PFSK-1 (cell line): Measurements from ENCODE around the gene AMMECR1L. TPM values are rescaled to one million over a fixed set of nuclear protein-coding genes. Genes with fewer than 3 reads are reported as not detected.
"Not testable (repeated sequence)": the region's sequence is repeated elsewhere in the genome, so short reads cannot be mapped to it uniquely, and the experiment has no call there.

ENCODE experiments used
- FOXP2 ChIP-seq: optimal IDR thresholded peaks from 2 replicates; pipeline ENCODE3; 2011; ENCODE audit warnings: borderline replicate concordance, control low read depth, inconsistent platforms; ENCODE audit not compliant: insufficient read depth; ENCODE audit errors: extremely low read length, extremely low read depth
- POLR2AphosphoS5 ChIP-seq: IDR thresholded peaks from 2 replicates; pipeline ENCODE4 v1.6.1; 2012; ENCODE audit warnings: low read depth, mild to moderate bottlenecking, control low read depth, low read length, moderate library complexity
- SIN3A ChIP-seq: IDR thresholded peaks from 2 replicates; pipeline ENCODE4 v1.6.1; 2012; ENCODE audit warnings: mild to moderate bottlenecking, low read length, moderate library complexity, borderline replicate concordance; ENCODE audit not compliant: insufficient read depth
- TAF1 ChIP-seq: IDR thresholded peaks from 2 replicates; pipeline ENCODE4 v1.6.1; 2012; ENCODE audit warnings: low read length, control low read depth, borderline replicate concordance; ENCODE audit not compliant: insufficient read depth
- polyA plus RNA-seq: library from polyadenylated mRNA; unstranded; fragments of >200 nt; gene quantifications from one replicate; pipeline ENCODE4 v1.2.1, GENCODE V29; 2012; ENCODE audit warnings: low read depth, missing spikeins; ENCODE audit not compliant: insufficient read length
- TF ChIP-seq, protein P1 (sequence below), 2 experiments: IDR thresholded peaks; 2 replicates each; pipeline versions ENCODE4 v1.6.1 to v1.8.0; 2011 to 2012; ENCODE audit warnings: low read depth in 2 of 2, low read length in 2 of 2, control low read depth in 1 of 2, inconsistent platforms in 1 of 2, mild to moderate bottlenecking in 1 of 2, moderate library complexity in 1 of 2; ENCODE audit not compliant: insufficient read depth in 1 of 2

AMMECR1L gene
- polyA plus RNA-seq, result 22.3 TPM

DNA sequence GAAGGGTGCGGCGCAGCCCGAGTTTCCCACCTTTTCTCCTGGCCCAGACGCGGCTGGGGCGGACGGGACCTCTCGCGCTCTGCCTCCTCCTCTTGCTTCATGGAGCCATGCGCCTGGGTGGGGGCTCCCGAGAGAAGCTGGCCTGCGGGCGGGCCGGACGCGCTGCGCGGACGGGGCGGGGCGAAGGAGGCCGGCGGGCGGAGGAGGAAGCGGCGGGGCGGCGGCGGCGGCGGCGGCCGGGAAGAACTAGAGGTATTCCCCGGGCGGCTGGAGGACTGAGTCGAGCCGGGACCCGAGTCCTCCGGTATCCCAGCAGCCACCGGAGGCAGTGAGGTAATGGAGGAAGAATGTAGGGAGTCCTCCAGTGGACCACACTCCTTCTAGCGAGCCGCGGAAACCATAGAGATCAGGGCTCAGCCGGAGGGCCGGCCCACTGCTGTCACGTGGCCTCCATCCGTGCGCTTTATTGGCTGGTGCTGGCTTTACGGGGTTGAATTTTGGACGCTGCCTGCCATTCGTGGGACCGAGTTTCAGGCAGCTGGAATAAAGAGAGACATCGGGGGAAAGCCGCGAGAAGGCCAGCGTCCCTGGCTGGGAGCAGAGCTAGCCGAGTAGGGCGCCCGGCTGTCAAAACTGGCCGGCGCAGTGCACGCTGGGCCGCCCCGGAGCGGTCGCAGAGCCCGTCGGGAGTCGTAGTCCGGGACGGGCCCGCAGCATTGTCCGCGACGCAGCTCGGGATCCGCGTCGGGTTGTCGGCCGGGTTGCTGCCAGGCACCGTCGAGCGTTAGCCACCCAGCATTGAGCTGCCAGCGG is at the start of gene AMMECR1L:
TSS of gene AMMECR1L (minus strand) at position 177 of the 813 bp plus-strand sequence. CDS start 11,722 bp downstream, outside the sequence.
- not testable (repeated sequence) for TF ChIP-seq POLR2AphosphoS5, SIN3A
- TF ChIP-seq, protein P1, sequence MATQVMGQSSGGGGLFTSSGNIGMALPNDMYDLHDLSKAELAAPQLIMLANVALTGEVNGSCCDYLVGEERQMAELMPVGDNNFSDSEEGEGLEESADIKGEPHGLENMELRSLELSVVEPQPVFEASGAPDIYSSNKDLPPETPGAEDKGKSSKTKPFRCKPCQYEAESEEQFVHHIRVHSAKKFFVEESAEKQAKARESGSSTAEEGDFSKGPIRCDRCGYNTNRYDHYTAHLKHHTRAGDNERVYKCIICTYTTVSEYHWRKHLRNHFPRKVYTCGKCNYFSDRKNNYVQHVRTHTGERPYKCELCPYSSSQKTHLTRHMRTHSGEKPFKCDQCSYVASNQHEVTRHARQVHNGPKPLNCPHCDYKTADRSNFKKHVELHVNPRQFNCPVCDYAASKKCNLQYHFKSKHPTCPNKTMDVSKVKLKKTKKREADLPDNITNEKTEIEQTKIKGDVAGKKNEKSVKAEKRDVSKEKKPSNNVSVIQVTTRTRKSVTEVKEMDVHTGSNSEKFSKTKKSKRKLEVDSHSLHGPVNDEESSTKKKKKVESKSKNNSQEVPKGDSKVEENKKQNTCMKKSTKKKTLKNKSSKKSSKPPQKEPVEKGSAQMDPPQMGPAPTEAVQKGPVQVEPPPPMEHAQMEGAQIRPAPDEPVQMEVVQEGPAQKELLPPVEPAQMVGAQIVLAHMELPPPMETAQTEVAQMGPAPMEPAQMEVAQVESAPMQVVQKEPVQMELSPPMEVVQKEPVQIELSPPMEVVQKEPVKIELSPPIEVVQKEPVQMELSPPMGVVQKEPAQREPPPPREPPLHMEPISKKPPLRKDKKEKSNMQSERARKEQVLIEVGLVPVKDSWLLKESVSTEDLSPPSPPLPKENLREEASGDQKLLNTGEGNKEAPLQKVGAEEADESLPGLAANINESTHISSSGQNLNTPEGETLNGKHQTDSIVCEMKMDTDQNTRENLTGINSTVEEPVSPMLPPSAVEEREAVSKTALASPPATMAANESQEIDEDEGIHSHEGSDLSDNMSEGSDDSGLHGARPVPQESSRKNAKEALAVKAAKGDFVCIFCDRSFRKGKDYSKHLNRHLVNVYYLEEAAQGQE (IDR thresholded peaks at IDR 0.05; ENCODE audit: insufficient read depth in 1 of 2, low read depth in 2 of 2, low read length in 2 of 2), result not testable (repeated sequence)

DNA sequence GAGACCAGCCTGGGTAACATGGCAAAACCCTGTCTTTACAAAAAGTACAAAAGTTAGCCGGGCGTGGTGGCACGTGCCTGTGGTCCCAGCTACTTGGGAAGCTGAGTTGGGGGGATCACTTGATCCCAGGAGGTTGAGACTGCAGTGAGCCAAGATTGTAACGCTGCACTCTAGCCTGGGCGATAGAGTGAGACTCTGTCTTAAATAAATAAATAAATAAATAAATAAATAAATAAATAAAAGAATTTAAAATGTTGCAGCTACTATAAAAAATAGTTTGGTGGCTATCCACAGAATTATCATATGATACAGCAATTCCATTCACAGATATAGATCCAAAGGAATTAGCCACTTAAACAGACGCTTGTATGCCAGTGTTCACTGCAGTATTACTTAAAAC is 49.6 kb upstream of the AMMECR1L start:
- no peak for TF ChIP-seq SIN3A
- no peak for TF ChIP-seq TAF1
- TF ChIP-seq POLR2AphosphoS5, result no peak
- TF ChIP-seq, protein P1 (IDR thresholded peaks at IDR 0.05; ENCODE audit: insufficient read depth in 1 of 2, low read depth in 2 of 2, low read length in 2 of 2), result no peak
- no peak for TF ChIP-seq FOXP2

DNA sequence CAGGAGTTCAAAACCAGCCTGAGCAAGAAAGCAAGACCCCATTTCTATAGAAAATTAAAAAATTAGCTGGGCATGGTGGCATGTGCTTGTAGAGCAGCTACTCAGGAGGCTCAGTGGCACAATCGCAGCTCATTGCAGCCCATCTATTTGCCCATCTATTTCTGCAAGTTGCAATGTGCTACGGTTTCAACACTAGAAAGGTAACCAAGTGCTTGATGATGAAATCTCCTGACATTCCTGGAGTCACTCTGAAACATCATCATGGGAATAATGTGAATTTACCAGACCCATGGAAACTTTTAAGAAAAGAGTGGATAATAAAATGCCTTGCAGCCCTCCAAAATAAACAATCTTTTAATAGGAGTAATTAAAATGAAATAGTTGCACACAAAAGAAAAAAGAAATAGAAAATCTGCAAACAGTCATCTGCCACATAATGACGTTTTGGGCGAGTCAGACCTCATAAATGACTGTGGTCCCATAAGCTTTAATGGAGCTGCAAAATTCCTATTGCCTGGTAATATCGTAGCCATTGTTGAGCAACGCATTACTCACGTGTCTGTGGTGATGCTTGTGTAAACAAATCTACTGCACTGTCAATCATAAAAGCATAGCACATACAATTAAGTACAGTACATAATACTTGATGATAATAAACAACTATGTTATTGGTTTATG is 46.6 kb upstream of the AMMECR1L start:
- no peak for TF ChIP-seq FOXP2
- TF ChIP-seq POLR2AphosphoS5, result no peak
- TF ChIP-seq, protein P1 (IDR thresholded peaks at IDR 0.05; ENCODE audit: insufficient read depth in 1 of 2, low read depth in 2 of 2, low read length in 2 of 2), result no peak
- no peak for TF ChIP-seq SIN3A
- TF ChIP-seq TAF1, result no peak

DNA sequence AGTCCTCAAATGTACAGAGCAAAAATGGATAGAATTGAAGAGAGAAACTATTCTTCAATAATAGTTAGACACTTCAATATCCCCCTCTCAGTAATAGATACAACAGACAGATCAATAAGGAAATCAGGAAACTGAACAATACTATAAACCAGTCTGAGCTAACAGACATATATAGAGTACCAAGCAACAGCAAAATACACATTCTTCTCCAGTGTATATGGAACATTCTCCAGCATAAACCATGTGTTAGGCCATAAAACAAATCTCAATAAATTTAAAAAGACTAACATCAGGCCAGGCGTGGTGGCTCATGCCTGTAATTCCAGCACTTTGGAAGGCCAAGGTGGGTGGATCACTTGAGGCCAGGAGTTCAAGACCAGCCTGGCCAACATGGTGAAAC is 43.7 kb upstream of the AMMECR1L start:
- TF ChIP-seq POLR2AphosphoS5, result no peak
- no peak for TF ChIP-seq TAF1
- TF ChIP-seq FOXP2, result no peak
- TF ChIP-seq, protein P1 (IDR thresholded peaks at IDR 0.05; ENCODE audit: insufficient read depth in 1 of 2, low read depth in 2 of 2, low read length in 2 of 2), result no peak
- no peak for TF ChIP-seq SIN3A
